Activated naive CD8-positive, alpha-beta T cell treated with anti-CD3 and anti-CD28 coated beads for 36 hours (primary cell): ENCODE measurements around the gene OPCML. TPM values are rescaled to one million over a fixed set of nuclear protein-coding genes. Genes with fewer than 3 reads are reported as not detected.

Experiments
- DNase-seq: peaks from one replicate; pipeline ENCODE4 v3.0.0; 2021
- H3K27ac Mint-ChIP-seq: one replicate; pipeline ENCODE4 v1.8.0; 2022; ENCODE audit warnings: mild to moderate bottlenecking, moderate library complexity, mixed read lengths
- H3K27me3 Mint-ChIP-seq: one replicate; pipeline ENCODE4 v1.8.0; 2022; ENCODE audit warnings: mild to moderate bottlenecking, mixed read lengths
- H3K36me3 Mint-ChIP-seq: one replicate; pipeline ENCODE4 v1.8.0; 2021; ENCODE audit warnings: mild to moderate bottlenecking, mixed read lengths
- H3K4me1 Mint-ChIP-seq: one replicate; pipeline ENCODE4 v1.8.0; 2021; ENCODE audit warnings: mixed read lengths
- H3K4me3 Mint-ChIP-seq: one replicate; pipeline ENCODE4 v1.8.0; 2022; ENCODE audit warnings: mild to moderate bottlenecking, moderate library complexity, mixed read lengths
- H3K9me3 Mint-ChIP-seq: one replicate; pipeline ENCODE4 v1.8.0; 2022; ENCODE audit warnings: mixed read lengths
- total RNA-seq, 2 experiments: library from RNA; stranded (reverse); gene quantifications; one replicate each; pipeline ENCODE4 v1.2.3, GENCODE V29; 2021

The OPCML gene
- total RNA-seq, 2 experiments from 2014 or later = not detected

GRCh38 chr11:132817387-132817786 lies 714.9 kb downstream of the OPCML start:
- no peak for DNase-seq
- H3K36me3 Mint-ChIP-seq = no peaks in the 10 kb centered on the region
- H3K27ac Mint-ChIP-seq = no peak overlapping the region
- H3K27me3 Mint-ChIP-seq = peaks cover 4% of the 10 kb centered on the region
- H3K9me3 Mint-ChIP-seq = no peaks in the 10 kb centered on the region
- H3K4me3 Mint-ChIP-seq = no peak overlapping the region
- H3K4me1 Mint-ChIP-seq = no peaks in the 10 kb centered on the region

DNA sequence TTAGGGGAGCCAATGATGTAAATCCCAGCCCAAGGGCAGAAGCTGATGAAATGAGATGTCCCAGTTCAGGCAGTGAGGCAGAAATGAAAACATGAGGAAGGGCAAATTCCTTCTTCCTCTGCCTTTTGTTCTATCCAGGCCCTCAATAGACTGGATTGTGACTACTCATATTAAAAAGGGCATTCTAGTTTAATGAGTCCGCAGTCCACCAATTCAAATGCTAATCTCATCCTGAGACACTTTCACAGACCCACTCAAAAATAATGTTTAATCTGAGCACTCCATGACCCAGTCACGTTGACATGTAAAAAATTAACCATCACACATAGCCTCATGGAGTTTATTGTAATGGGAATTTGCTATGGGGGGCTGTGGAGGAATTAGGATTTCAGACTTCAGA lies 717.9 kb downstream of the OPCML start:
- peaks cover 4% of the 10 kb centered on the region for H3K27me3 Mint-ChIP-seq
- no peak for DNase-seq
- no peaks in the 10 kb centered on the region for H3K9me3 Mint-ChIP-seq
- no peaks in the 10 kb centered on the region for H3K36me3 Mint-ChIP-seq
- H3K4me1 Mint-ChIP-seq = no peaks in the 10 kb centered on the region
- no peak overlapping the region for H3K4me3 Mint-ChIP-seq
- H3K27ac Mint-ChIP-seq = no peak overlapping the region

DNA sequence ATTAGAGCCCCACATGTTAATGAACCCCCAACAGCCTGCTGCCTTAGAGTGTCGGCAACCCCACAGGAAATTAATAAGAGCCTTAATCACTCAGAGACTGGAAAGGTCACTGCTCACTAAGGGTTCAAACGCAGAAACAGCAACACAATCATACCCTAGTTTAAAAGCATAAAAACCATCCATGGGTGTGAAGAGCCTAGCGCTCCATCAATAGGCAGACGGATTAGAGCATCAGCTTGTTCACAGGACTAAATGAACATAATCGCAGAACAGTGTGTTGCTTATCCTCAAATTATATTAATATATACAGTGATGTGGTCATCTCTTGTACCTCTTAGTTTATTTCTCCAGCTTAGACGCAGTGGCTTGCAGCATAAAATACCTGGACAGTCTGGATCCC lies 720.7 kb downstream of the OPCML start:
- Mint-ChIP-seq H3K36me3 (no peaks in the 10 kb centered on the region), H3K27me3 (peaks cover 4% of the 10 kb centered on the region), H3K4me1 (no peaks in the 10 kb centered on the region), H3K27ac (no peak overlapping the region), H3K4me3 (no peak overlapping the region), H3K9me3 (peaks cover 1% of the 10 kb centered on the region)
- DNase-seq = no peak

DNA sequence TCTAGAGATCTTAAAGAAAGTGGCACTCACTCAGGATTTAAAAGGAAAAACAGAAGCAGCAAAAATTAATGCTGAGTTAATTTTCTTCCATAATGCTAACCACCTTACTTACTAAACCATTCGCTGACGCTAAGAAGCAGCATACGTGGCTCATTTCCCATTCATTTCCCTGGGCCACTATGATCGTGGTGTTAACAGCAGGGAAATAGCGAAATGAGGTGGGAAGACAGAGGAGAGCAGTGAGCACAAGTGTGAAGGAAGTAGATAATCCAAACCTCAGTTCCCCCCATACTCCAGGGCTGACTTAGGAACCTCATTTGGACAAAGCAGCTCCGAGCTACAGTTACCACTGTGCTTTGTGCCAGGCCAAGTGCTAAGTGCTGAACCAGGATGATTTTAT lies 723.2 kb downstream of the OPCML start:
- peaks cover under 1% of the 10 kb centered on the region for H3K27me3 Mint-ChIP-seq
- no peak overlapping the region for H3K27ac Mint-ChIP-seq
- H3K9me3 Mint-ChIP-seq = peaks cover 8% of the 10 kb centered on the region
- no peaks in the 10 kb centered on the region for H3K4me1 Mint-ChIP-seq
- no peaks in the 10 kb centered on the region for H3K36me3 Mint-ChIP-seq
- DNase-seq = no peak
- no peak overlapping the region for H3K4me3 Mint-ChIP-seq

DNA sequence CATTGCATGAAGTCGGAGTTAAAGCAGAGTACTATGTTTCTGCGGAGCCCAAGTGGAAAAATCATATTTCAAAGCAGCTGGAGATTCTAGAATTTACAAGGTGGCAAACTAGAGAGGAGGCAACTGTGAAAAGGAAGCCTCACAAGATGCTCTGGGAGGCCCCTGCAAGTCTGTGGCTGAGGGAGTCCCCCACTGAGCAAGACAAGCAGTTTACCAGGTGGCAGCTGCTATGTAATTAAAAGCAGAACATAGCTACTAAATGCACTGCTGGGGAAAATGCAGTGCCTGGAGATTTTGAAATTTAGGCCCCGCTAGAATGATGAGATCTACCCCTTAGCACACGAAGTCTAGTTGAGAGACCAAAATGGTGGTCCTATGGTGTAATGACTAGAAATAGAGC lies 728.0 kb downstream of the OPCML start:
- Mint-ChIP-seq H3K9me3 (peaks cover 10% of the 10 kb centered on the region), H3K27ac (no peak overlapping the region), H3K36me3 (no peaks in the 10 kb centered on the region), H3K4me1 (no peaks in the 10 kb centered on the region), H3K27me3 (peaks cover 12% of the 10 kb centered on the region), H3K4me3 (no peak overlapping the region)
- no peak for DNase-seq

DNA sequence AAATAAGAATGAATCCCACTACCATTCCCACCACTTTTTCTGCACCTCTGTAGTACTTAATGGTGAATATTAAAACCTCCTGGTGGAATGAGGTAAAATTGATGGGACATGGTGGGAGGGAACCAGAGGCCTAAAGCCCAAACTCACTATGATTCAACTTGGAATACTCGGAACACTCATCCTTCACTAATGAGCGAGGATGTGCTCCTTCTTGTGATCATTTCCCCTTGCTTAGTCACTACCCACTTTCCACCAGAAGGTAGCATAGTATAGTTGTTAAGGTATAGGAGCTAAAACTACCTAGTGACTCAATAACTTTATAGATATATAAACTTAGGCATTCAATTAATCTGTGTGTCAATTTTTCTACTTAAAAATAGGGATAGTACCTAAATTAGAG lies 728.9 kb downstream of the OPCML start:
- no peak for DNase-seq
- H3K4me1 Mint-ChIP-seq = no peaks in the 10 kb centered on the region
- H3K27me3 Mint-ChIP-seq = peaks cover 12% of the 10 kb centered on the region
- H3K27ac Mint-ChIP-seq = no peak overlapping the region
- H3K9me3 Mint-ChIP-seq = peaks cover 13% of the 10 kb centered on the region
- no peak overlapping the region for H3K4me3 Mint-ChIP-seq
- no peaks in the 10 kb centered on the region for H3K36me3 Mint-ChIP-seq

DNA sequence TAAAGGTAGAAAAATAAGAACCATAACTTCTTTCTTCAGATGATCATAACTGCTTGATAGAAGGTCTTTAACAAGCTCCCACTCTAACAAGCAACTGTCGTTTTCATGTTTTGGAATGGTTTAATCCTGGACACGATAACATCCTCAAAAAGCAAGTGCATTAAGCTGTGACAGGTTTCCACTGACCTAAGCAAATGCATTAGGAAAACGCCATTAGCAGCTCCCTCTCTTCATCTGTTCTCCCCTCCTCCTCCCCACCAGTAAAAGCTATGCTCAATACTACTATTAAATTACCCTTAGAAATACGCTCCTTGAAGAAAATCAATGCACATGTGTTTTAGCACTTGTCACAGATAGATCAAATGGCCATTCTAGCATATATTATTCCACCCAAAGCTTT lies 729.4 kb downstream of the OPCML start:
- Mint-ChIP-seq H3K36me3 (no peaks in the 10 kb centered on the region), H3K27ac (no peak overlapping the region), H3K4me1 (no peaks in the 10 kb centered on the region), H3K4me3 (no peak overlapping the region), H3K27me3 (peaks cover 12% of the 10 kb centered on the region), H3K9me3 (peaks cover 13% of the 10 kb centered on the region)
- no peak for DNase-seq

- DNase-seq = no peak
- no peaks in the 10 kb centered on the region for H3K4me1 Mint-ChIP-seq
- H3K27ac Mint-ChIP-seq = no peak overlapping the region
- H3K4me3 Mint-ChIP-seq = no peak overlapping the region
- H3K36me3 Mint-ChIP-seq = no peaks in the 10 kb centered on the region
- no peaks in the 10 kb centered on the region for H3K27me3 Mint-ChIP-seq
- peaks cover 4% of the 10 kb centered on the region for H3K9me3 Mint-ChIP-seq
These were observed 738.5 kb downstream of the OPCML start for GRCh38 chr11:132793831-132794230.

- H3K27me3 Mint-ChIP-seq = no peaks in the 10 kb centered on the region
- no peaks in the 10 kb centered on the region for H3K4me1 Mint-ChIP-seq
- H3K36me3 Mint-ChIP-seq = no peaks in the 10 kb centered on the region
- no peak for DNase-seq
- no peaks in the 10 kb centered on the region for H3K9me3 Mint-ChIP-seq
- H3K4me3 Mint-ChIP-seq = no peak overlapping the region
- H3K27ac Mint-ChIP-seq = no peak overlapping the region
These were observed 739.8 kb downstream of the OPCML start for GRCh38 chr11:132792341-132793140.

GRCh38 chr11:132790971-132791370 lies 741.3 kb downstream of the OPCML start:
- H3K27ac Mint-ChIP-seq = no peak overlapping the region

GRCh38 chr11:132790466-132790865 lies 741.8 kb downstream of the OPCML start:
- DNase-seq = no peak
- no peaks in the 10 kb centered on the region for H3K4me1 Mint-ChIP-seq
- no peak overlapping the region for H3K4me3 Mint-ChIP-seq
- H3K36me3 Mint-ChIP-seq = no peaks in the 10 kb centered on the region
- no peaks in the 10 kb centered on the region for H3K9me3 Mint-ChIP-seq
- H3K27ac Mint-ChIP-seq = no peak overlapping the region
- H3K27me3 Mint-ChIP-seq = no peaks in the 10 kb centered on the region

More at GRCh38 chr11:132790971-132791370, 741.3 kb downstream of the OPCML start:
- H3K4me3 Mint-ChIP-seq = no peak overlapping the region
- no peak for DNase-seq
- H3K36me3 Mint-ChIP-seq = no peaks in the 10 kb centered on the region
- no peaks in the 10 kb centered on the region for H3K27me3 Mint-ChIP-seq
- H3K4me1 Mint-ChIP-seq = no peaks in the 10 kb centered on the region
- no peaks in the 10 kb centered on the region for H3K9me3 Mint-ChIP-seq

GRCh38 chr11:132788816-132789325 lies 743.4 kb downstream of the OPCML start:
- H3K4me1 Mint-ChIP-seq = no peaks in the 10 kb centered on the region
- H3K27me3 Mint-ChIP-seq = no peaks in the 10 kb centered on the region
- H3K27ac Mint-ChIP-seq = no peak overlapping the region
- no peak for DNase-seq
- H3K36me3 Mint-ChIP-seq = no peaks in the 10 kb centered on the region
- H3K4me3 Mint-ChIP-seq = no peak overlapping the region
- H3K9me3 Mint-ChIP-seq = no peaks in the 10 kb centered on the region

GRCh38 chr11:132785878-132786277 lies 746.4 kb downstream of the OPCML start:
- DNase-seq = no peak
- Mint-ChIP-seq H3K4me1 (no peaks in the 10 kb centered on the region), H3K4me3 (no peak overlapping the region), H3K27ac (no peak overlapping the region), H3K36me3 (no peaks in the 10 kb centered on the region), H3K9me3 (no peaks in the 10 kb centered on the region), H3K27me3 (no peaks in the 10 kb centered on the region)

DNA sequence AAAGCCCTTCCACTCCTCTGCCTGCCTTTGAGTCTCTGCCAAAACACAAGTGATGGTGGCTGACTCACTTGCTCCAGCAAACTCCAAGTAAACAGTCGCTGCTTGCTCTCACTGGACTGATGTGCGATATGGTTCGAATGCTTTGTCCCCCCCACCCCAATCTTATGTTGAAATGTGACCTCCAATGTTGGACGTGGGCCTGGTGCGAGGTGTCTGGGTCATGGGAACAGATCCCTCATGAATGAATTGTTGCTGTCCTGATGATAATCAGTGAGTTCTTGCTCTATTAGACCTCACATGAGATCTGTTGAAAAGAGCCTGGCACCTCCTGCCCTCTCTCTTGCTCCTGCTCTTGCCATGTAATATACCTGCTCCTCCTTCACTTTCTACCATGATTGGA lies 747.9 kb downstream of the OPCML start:
- no peak overlapping the region for H3K4me3 Mint-ChIP-seq
- H3K36me3 Mint-ChIP-seq = no peaks in the 10 kb centered on the region
- no peaks in the 10 kb centered on the region for H3K9me3 Mint-ChIP-seq
- H3K4me1 Mint-ChIP-seq = no peaks in the 10 kb centered on the region
- no peak overlapping the region for H3K27ac Mint-ChIP-seq
- H3K27me3 Mint-ChIP-seq = no peaks in the 10 kb centered on the region
- DNase-seq = no peak

- H3K4me3 Mint-ChIP-seq = no peak overlapping the region
- H3K4me1 Mint-ChIP-seq = peaks cover 1% of the 10 kb centered on the region
- H3K36me3 Mint-ChIP-seq = no peaks in the 10 kb centered on the region
- no peak overlapping the region for H3K27ac Mint-ChIP-seq
- DNase-seq = no peak
- H3K27me3 Mint-ChIP-seq = no peaks in the 10 kb centered on the region
- H3K9me3 Mint-ChIP-seq = no peaks in the 10 kb centered on the region
These were observed 750.2 kb downstream of the OPCML start for GRCh38 chr11:132782102-132782501.

- Mint-ChIP-seq H3K9me3 (peaks cover 6% of the 10 kb centered on the region), H3K36me3 (no peaks in the 10 kb centered on the region), H3K4me3 (no peak overlapping the region), H3K4me1 (peaks cover 11% of the 10 kb centered on the region), H3K27ac (no peak overlapping the region), H3K27me3 (no peaks in the 10 kb centered on the region)
- DNase-seq = no peak
These were observed 752.3 kb downstream of the OPCML start for GRCh38 chr11:132780046-132780445.
